HCT116 (cell line): Measurements from ENCODE around the gene ZNF580. TPM values are rescaled to one million over a fixed set of nuclear protein-coding genes. Genes with fewer than 3 reads are reported as not detected.

Source experiments
- ATAC-seq: fragments of 200-7000 bp; cut with Tn5 transposase; 2 replicates; pipeline ENCODE4 v1.9.1; 2020; ENCODE audit warnings: mild to moderate bottlenecking, moderate library complexity
- BruUV-seq: library from RNA; stranded (reverse); fragments of 400-500 nt; replicated peaks from 2 replicates; lab custom pipeline; 2021; lab: Mats Ljungman, UMichigan
- CTCF ChIA-PET: fragments of 300-600 bp; sonication (Branson Sonifier 250); formaldehyde crosslinking; loops from one replicate; lab custom pipeline; 2021; ENCODE audit warnings: antibody characterized with exemption; lab: Charles Lee
- POLR2A ChIA-PET: fragments of 300-600, 350-600 bp; sonication (Branson Sonifier 250); formaldehyde crosslinking; loops from one replicate; lab custom pipeline; 2021; ENCODE audit warnings: antibody characterized with exemption; lab: Charles Lee
- RAD21 ChIA-PET, 2 experiments: fragments of 300-600 bp; sonication (Branson Sonifier 250); formaldehyde crosslinking; loops; one replicate each; lab custom pipeline; 2023; ENCODE audit warnings: low total read pairs in 2 of 2; ENCODE audit not compliant: uncharacterized antibody in 2 of 2, unreplicated experiment in 2 of 2, low non-redundant PET in 1 of 2; lab: Charles Lee
- DNase-seq: peaks from one replicate; pipeline ENCODE4 v3.0.0-alpha.2; 2010; ENCODE audit warnings: low read depth, low spot score
- H2AFZ ChIP-seq: fragments of 200-600 bp; shearing (Covaris generic), sonication (generic); 2 replicates; pipeline ENCODE4 v1.6.1; 2017; ENCODE audit warnings: low read depth, mixed run types, mixed read lengths, antibody characterized with exemption, low read length; ENCODE audit not compliant: poor library complexity, severe bottlenecking
- H3K27ac ChIP-seq: 2 replicates; pipeline ENCODE4 v1.5.1; 2012; ENCODE audit warnings: low read depth, low read length
- H3K27me3 ChIP-seq: fragments of 200-600 bp; sonication (generic); 2 replicates; pipeline ENCODE4 v1.6.1; 2016; ENCODE audit warnings: mixed run types, low read length, mixed read lengths; ENCODE audit not compliant: insufficient read depth
- H3K36me3 ChIP-seq, 2 experiments: fragments of 200-500 bp in 1 of 2; fragments of 200-600 bp in 1 of 2; sonication (Bioruptor generic) in 1 of 2; sonication (generic) in 1 of 2; 2 replicates each; pipeline versions ENCODE4 v1.5.1 to v1.6.1; 2014 to 2016; ENCODE audit warnings: low read length in 2 of 2, inconsistent platforms in 1 of 2, mixed read lengths in 1 of 2, mixed run types in 1 of 2; ENCODE audit not compliant: insufficient read depth in 2 of 2, control insufficient read depth in 1 of 2
- H3K4me1 ChIP-seq, 2 experiments: fragments of 200-600 bp in 1 of 2; sonication (generic) in 1 of 2; 2 replicates each; pipeline versions ENCODE4 v1.5.1 to v1.6.1; 2012 to 2017; ENCODE audit warnings: low read length in 2 of 2, inconsistent platforms in 1 of 2, mild to moderate bottlenecking in 1 of 2, mixed read lengths in 1 of 2, mixed run types in 1 of 2, moderate library complexity in 1 of 2; ENCODE audit not compliant: insufficient read depth in 2 of 2, control insufficient read depth in 1 of 2
- H3K4me2 ChIP-seq: fragments of 200-600 bp; sonication (generic); 2 replicates; pipeline ENCODE4 v1.6.1; 2017; ENCODE audit warnings: mixed run types, low read length, mixed read lengths
- H3K4me3 ChIP-seq, 2 experiments: fragments of 200-600 bp in 1 of 2; sonication (generic) in 1 of 2; replicated peaks in 1 of 2; 2 replicates each; pipeline ENCODE4 v1.5.1; 2011 to 2016; ENCODE audit warnings: low read length in 2 of 2, control low read depth in 1 of 2, low read depth in 1 of 2, mild to moderate bottlenecking in 1 of 2, mixed read lengths in 1 of 2, mixed run types in 1 of 2
- H3K79me2 ChIP-seq: fragments of 200-600 bp; sonication (generic); 2 replicates; pipeline ENCODE4 v1.6.1; 2017; ENCODE audit warnings: mild to moderate bottlenecking, mixed run types, low read length, moderate library complexity, mixed read lengths; ENCODE audit not compliant: insufficient read depth
- H3K9ac ChIP-seq: fragments of 200-600 bp; sonication (generic); 2 replicates; pipeline ENCODE4 v1.6.1; 2016; ENCODE audit warnings: low read length, mixed read lengths
- H3K9me2 ChIP-seq: fragments of 200-600 bp; sonication (generic), shearing (Covaris generic); 2 replicates; pipeline ENCODE4 v1.6.1; 2017; ENCODE audit warnings: mixed run types, mild to moderate bottlenecking, moderate library complexity; ENCODE audit not compliant: insufficient read depth
- H3K9me3 ChIP-seq, 2 experiments: fragments of 200-500 bp in 1 of 2; fragments of 200-600 bp in 1 of 2; sonication (Bioruptor generic) in 1 of 2; sonication (generic) in 1 of 2; 2 replicates each; pipeline ENCODE4 v1.6.1; 2014 to 2017; ENCODE audit warnings: low read length in 2 of 2, mixed read lengths in 2 of 2, inconsistent platforms in 1 of 2, low read depth in 1 of 2, mild to moderate bottlenecking in 1 of 2, mixed run types in 1 of 2, moderate library complexity in 1 of 2; ENCODE audit not compliant: control insufficient read depth in 1 of 2, insufficient read depth in 1 of 2
- H4K20me1 ChIP-seq: fragments of 200-600 bp; sonication (generic), shearing (Covaris generic); 2 replicates; pipeline ENCODE4 v1.6.1; 2017; ENCODE audit warnings: mixed run types, mild to moderate bottlenecking, moderate library complexity; ENCODE audit not compliant: insufficient read depth
- CEBPB ChIP-seq: IDR thresholded peaks from 2 replicates; pipeline ENCODE4 v1.6.1; 2012; ENCODE audit warnings: low read depth
- ELF1 ChIP-seq: IDR thresholded peaks from 2 replicates; pipeline ENCODE4 v1.6.1; 2012; ENCODE audit warnings: low read depth, borderline replicate concordance
- EZH2 ChIP-seq: fragments of 200-600 bp; sonication (generic); IDR thresholded peaks from 2 replicates; pipeline ENCODE4 v1.6.1; 2017; ENCODE audit warnings: antibody characterized with exemption, mixed run types
- EZH2phosphoT487 ChIP-seq: fragments of 200-600 bp; IDR thresholded peaks from 2 replicates; pipeline ENCODE4 v1.6.1; 2018; ENCODE audit warnings: antibody characterized with exemption, borderline replicate concordance
- FOSL1 ChIP-seq: IDR thresholded peaks from 2 replicates; pipeline ENCODE4 v1.6.1; 2012; ENCODE audit warnings: low read depth
- JUND ChIP-seq: IDR thresholded peaks from 2 replicates; pipeline ENCODE4 v1.6.1; 2012
- MAX ChIP-seq: IDR thresholded peaks from 2 replicates; pipeline ENCODE4 v1.6.1; 2012
- POLR2A ChIP-seq: IDR thresholded peaks from 2 replicates; pipeline ENCODE4 v1.7.0; 2011; ENCODE audit warnings: borderline replicate concordance; ENCODE audit not compliant: insufficient read depth, insufficient read length; ENCODE audit errors: extremely low read depth
- POLR2AphosphoS5 ChIP-seq: IDR thresholded peaks from 2 replicates; pipeline ENCODE4 v1.6.1; 2011; ENCODE audit warnings: mild to moderate bottlenecking, low read depth, low read length, moderate library complexity
- RAD21 ChIP-seq: IDR thresholded peaks from 2 replicates; pipeline ENCODE4 v1.6.1; 2012; ENCODE audit warnings: low read depth, mild to moderate bottlenecking
- SIN3A ChIP-seq: IDR thresholded peaks from 2 replicates; pipeline ENCODE4 v1.6.1; 2012; ENCODE audit warnings: low read depth
- SP1 ChIP-seq: IDR thresholded peaks from 2 replicates; pipeline ENCODE4 v1.6.1; 2012; ENCODE audit warnings: low read depth
- TCF7L2 ChIP-seq: IDR thresholded peaks from 2 replicates; pipeline ENCODE4 v1.7.0; 2011; ENCODE audit warnings: borderline replicate concordance, inconsistent platforms; ENCODE audit not compliant: insufficient read depth, insufficient read length; ENCODE audit errors: extremely low read depth
- YY1 ChIP-seq: IDR thresholded peaks from 2 replicates; pipeline ENCODE4 v1.6.1; 2011; ENCODE audit warnings: low read length, low read depth, moderate library complexity, mild to moderate bottlenecking; ENCODE audit not compliant: insufficient replicate concordance; ENCODE audit errors: extremely low read depth
- ZBTB33 ChIP-seq: IDR thresholded peaks from 2 replicates; pipeline ENCODE4 v1.6.1; 2011; ENCODE audit warnings: mild to moderate bottlenecking, low read length, moderate library complexity; ENCODE audit not compliant: insufficient replicate concordance; ENCODE audit errors: extremely low read depth
- ZFX ChIP-seq: fragments of 450-650 bp; IDR thresholded peaks from 2 replicates; pipeline ENCODE4 v1.6.1; 2017
- ZNF274 ChIP-seq: fragments of 200-500 bp; sonication (Bioruptor generic); IDR thresholded peaks from 2 replicates; pipeline ENCODE4 v1.6.1; 2014; ENCODE audit warnings: mild to moderate bottlenecking, low read depth, low read length, inconsistent platforms
- intact Hi-C: fragments of 100-400 bp; cut with micrococcal nuclease; formaldehyde crosslinking; loops from 2 replicates; pipeline ENCODE4 v1.10.0; 2022
- total RNA-seq: library from RNA; stranded (reverse); gene quantifications from one replicate; pipeline ENCODE4 v1.2.1, GENCODE V29; 2021; ENCODE audit not compliant: unreplicated experiment
- TF ChIP-seq, protein P1 (sequence below): IDR thresholded peaks from 2 replicates; pipeline ENCODE4 v1.6.1; 2012; ENCODE audit warnings: low read depth
- TF ChIP-seq, protein P2 (sequence below), 3 experiments: fragments of 200-600 bp in 1 of 3; sonication (generic) in 1 of 3; IDR thresholded peaks in 2 of 3; conservative IDR thresholded peaks in 1 of 3; 2 replicates each; pipeline ENCODE4 v1.5.1; 2012 to 2017; ENCODE audit warnings: low read depth in 2 of 3, low read length in 2 of 3, antibody characterized with exemption in 1 of 3, borderline replicate concordance in 1 of 3, control low read depth in 1 of 3, mild to moderate bottlenecking in 1 of 3, mixed read lengths in 1 of 3, mixed run types in 1 of 3, moderate library complexity in 1 of 3; ENCODE audit not compliant: insufficient read depth in 1 of 3

The ZNF580 gene
- total RNA-seq, 1 experiment from 2014 or later = 36.7 TPM

GRCh38 chr19:55647732-55648584, 7.2 kb downstream of the ZNF580 start, which contains the start of gene CCDC106:
Gene CCDC106 (plus strand): TSS chr19:55648212. CDS start chr19:55649047, 835 bp downstream.
- ATAC-seq = no peak
- Histone ChIP-seq H3K27ac (peak within 1 kb of the TSS; percentile 18; the same call in 1 of the 2 replicates), H3K27me3 (no peaks in the 10 kb centered on the region), H3K9me3 (no peaks in the 10 kb centered on the region), H3K4me1 (peaks cover 8 to 20% of the 10 kb centered on the region in 2 experiments; a peak in 3 of 4 replicates), H3K36me3 (peaks cover 10 to 12% of the 10 kb centered on the region in 2 experiments; a peak in 3 of 4 replicates), H3K4me3 (no peak within 1 kb of the TSS), H3K9ac (no peak within 1 kb of the TSS), H3K4me2 (no peak within 1 kb of the TSS), H2AFZ (no peak within 1 kb of the TSS), H3K79me2 (peaks cover 27% of the 10 kb centered on the region), H3K9me2 (no peaks in the 10 kb centered on the region), H4K20me1 (no peaks in the 10 kb centered on the region)
- RAD21 ChIA-PET = no interaction called here
- no peak for TF ChIP-seq POLR2A
- TF ChIP-seq ZFX = no peak
- TF ChIP-seq JUND = no peak
- TF ChIP-seq ZBTB33 = no peak
- no peak for TF ChIP-seq EZH2phosphoT487
- TF ChIP-seq SIN3A = no peak
- TF ChIP-seq POLR2AphosphoS5 = no peak
- TF ChIP-seq TCF7L2 = no peak
- TF ChIP-seq, protein P1, sequence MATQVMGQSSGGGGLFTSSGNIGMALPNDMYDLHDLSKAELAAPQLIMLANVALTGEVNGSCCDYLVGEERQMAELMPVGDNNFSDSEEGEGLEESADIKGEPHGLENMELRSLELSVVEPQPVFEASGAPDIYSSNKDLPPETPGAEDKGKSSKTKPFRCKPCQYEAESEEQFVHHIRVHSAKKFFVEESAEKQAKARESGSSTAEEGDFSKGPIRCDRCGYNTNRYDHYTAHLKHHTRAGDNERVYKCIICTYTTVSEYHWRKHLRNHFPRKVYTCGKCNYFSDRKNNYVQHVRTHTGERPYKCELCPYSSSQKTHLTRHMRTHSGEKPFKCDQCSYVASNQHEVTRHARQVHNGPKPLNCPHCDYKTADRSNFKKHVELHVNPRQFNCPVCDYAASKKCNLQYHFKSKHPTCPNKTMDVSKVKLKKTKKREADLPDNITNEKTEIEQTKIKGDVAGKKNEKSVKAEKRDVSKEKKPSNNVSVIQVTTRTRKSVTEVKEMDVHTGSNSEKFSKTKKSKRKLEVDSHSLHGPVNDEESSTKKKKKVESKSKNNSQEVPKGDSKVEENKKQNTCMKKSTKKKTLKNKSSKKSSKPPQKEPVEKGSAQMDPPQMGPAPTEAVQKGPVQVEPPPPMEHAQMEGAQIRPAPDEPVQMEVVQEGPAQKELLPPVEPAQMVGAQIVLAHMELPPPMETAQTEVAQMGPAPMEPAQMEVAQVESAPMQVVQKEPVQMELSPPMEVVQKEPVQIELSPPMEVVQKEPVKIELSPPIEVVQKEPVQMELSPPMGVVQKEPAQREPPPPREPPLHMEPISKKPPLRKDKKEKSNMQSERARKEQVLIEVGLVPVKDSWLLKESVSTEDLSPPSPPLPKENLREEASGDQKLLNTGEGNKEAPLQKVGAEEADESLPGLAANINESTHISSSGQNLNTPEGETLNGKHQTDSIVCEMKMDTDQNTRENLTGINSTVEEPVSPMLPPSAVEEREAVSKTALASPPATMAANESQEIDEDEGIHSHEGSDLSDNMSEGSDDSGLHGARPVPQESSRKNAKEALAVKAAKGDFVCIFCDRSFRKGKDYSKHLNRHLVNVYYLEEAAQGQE = no peak
- no peak for TF ChIP-seq SP1
- no peak for TF ChIP-seq FOSL1
- TF ChIP-seq EZH2 = no peak
- TF ChIP-seq, protein P2, sequence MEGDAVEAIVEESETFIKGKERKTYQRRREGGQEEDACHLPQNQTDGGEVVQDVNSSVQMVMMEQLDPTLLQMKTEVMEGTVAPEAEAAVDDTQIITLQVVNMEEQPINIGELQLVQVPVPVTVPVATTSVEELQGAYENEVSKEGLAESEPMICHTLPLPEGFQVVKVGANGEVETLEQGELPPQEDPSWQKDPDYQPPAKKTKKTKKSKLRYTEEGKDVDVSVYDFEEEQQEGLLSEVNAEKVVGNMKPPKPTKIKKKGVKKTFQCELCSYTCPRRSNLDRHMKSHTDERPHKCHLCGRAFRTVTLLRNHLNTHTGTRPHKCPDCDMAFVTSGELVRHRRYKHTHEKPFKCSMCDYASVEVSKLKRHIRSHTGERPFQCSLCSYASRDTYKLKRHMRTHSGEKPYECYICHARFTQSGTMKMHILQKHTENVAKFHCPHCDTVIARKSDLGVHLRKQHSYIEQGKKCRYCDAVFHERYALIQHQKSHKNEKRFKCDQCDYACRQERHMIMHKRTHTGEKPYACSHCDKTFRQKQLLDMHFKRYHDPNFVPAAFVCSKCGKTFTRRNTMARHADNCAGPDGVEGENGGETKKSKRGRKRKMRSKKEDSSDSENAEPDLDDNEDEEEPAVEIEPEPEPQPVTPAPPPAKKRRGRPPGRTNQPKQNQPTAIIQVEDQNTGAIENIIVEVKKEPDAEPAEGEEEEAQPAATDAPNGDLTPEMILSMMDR (IDR thresholded peaks at IDR 0.05 in 2 of 3, conservative IDR thresholded peaks at IDR 0.05 in 1 of 3; ENCODE audit: borderline replicate concordance in 1 of 3, insufficient read depth in 1 of 3, low read depth in 2 of 3, low read length in 2 of 3) = no peak
- no peak for TF ChIP-seq ELF1
- TF ChIP-seq RAD21 = no peak
- TF ChIP-seq MAX = no peak
- TF ChIP-seq CEBPB = no peak
- no peak for TF ChIP-seq YY1
- TF ChIP-seq ZNF274 = no peak
- intact Hi-C loops = no loop called here
- BruUV-seq = no TSS peak
- no peak for DNase-seq
- POLR2A ChIA-PET = no interaction called here
- CTCF ChIA-PET = no interaction called here
